NCI-H187 (cell line): Measurements from ENCODE around the gene BORCS5.
"Not testable (repeated sequence)": the region's sequence is repeated elsewhere in the genome, so short reads cannot be mapped to it uniquely, and the experiment has no call there.

Experiments used
- DNase-seq, 2 experiments: peaks; one replicate each; lab custom pipeline; 2025; lab: John Stamatoyannopoulos, UW

BORCS5 gene

DNA sequence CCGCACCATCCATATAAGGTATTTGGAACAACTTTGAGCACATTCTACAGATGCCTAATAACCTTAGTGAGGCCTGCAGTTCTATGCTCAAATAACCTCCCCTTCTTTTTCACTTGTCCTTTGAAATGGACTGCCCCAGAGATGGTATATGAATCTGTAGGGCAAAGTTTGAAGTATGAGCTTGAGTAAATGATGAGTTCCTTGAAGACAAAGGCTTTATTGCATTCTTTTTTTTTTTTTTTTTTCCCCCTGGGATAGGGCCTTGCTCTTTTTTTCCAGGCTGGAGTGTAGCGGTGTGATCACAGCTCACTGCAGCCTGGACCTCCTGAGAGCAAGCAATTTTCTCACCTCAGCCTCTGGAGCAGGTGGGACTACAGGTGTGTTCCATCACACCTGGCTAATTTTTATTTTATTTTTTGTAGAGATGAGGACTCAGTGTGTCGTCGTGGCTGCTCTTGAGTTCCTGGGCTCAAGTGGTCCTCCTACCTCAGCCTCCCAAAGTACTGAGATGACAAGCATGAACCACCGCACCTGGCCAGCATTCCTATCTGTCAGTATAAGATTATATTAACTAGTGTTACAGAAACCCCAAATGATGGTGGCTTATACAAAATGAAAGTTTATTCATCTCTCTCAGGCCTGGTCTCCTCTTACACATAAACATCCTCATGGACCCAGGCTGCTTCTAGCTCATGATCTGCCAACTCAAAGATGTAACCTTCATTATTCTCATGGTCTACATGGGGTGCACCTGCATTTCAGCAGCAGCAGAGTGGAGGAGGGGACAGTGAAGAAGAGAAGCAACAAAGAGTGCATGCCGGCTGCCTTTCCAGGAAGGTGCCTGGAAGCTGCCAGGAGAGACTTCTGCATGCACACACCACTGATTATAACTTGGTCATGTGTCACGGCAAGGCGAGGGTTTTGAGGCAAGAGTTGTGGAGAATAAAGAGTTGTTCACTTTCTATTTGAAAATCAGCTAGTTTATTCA lies 104.4 kb downstream of the BORCS5 start:
- no peak for DNase-seq

DNA sequence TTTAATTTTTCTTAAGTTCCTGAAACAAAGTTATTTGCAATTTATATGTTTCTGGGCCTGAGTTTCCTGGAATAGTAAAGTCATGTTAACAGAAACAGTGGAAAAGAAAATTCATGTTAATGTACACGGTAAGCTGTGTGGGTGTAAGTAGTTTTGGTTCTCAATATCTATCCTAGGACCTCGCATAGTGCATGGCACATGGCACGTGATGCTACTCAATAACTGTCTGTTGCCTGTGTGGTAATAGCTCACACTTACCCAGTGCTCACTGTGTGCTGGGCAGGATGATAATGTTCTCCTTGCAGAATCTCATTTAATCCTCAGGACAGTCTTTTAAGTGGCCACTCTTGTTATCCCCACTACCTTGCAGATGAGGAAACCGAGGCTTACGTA lies 105.0 kb downstream of the BORCS5 start:
- DNase-seq: no peak

DNA sequence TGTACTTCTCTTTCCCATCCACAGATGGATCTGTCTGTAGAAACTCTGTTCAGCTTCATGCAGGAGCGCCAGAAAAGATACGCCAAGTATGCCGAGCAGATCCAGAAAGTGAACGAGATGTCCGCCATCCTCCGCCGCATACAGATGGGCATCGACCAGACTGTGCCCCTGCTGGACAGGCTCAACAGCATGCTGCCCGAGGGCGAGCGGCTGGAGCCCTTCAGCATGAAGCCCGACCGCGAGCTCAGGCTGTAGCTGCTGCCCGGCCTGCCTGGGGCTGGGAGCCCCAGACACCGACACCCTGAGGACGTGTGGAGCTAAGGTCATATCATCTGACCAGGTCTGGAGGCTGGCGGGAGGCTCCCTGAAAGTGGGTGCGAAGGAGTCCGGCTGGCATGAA lies 108.6 kb downstream of the BORCS5 start:
- DNase-seq: no peak

DNA sequence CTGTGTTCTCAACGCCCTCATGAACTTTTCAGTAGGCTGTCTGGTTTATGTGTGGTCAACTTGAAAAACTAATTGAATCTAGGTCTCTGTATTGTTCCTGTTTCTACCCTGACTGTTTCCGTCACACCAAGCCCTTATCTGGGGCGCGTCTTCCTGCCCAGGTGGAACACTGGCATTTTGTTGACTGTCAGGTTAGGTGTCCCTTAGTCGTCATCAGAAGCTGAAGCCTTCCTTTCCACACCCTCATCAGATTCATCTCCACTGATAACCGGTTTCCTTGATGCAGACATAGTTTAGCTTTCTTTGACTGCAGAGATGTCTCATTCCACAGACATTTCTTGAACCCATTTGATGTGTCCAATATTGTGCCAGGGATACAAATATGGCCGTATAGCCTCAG lies 109.3 kb downstream of the BORCS5 start:
- DNase-seq: no peak

- no peak for DNase-seq
These were observed 110.4 kb downstream of the BORCS5 start for GRCh38 chr12:12467264-12467663.

DNA sequence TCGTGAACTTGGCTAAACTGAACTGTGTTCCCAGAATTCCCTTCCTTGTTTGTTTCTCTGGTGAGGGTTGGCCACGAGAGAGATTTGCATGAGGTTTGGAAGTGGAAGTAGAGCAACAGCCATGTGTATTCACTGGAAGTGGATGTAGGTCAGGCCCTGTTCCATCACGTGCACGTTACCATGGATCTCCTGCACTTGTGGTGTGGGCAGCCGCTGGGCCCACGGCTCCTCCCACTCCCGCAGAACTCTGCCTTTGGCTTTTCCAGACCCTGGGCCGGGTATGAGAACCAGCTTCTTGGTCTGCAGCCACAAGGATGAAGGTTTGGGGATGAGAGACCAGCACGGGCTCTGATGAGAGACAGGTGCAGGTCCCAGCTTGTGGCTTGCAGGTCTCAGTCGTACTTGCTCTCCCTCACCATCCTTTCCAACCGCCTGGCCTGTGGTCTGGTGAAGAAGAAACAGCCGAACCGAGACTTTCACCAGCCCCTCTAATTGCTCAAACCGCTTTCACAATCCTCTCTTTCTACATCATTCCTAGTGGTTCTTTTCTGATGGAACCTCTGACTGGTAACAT lies 110.9 kb downstream of the BORCS5 start:
- no peak for DNase-seq

DNA sequence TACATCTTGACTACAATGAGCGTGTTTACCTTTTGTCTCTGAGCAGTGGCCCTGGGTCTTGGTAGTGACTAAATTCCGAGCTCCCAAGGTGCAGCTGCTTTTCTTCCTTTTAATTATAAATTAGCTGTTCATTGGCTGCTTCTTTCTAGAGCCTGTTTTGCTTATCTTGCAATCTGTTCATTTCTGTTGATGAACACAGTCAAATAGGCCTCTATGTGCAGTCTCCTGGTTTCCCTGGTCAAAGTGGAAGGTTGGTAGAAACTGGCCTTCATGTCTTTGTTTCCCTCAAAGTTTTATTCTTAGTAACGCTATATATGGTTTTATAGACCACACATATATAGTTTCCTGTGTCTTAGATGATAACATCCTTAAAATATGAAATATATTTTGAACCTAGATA lies 111.7 kb downstream of the BORCS5 start:
- DNase-seq: no peak

DNA sequence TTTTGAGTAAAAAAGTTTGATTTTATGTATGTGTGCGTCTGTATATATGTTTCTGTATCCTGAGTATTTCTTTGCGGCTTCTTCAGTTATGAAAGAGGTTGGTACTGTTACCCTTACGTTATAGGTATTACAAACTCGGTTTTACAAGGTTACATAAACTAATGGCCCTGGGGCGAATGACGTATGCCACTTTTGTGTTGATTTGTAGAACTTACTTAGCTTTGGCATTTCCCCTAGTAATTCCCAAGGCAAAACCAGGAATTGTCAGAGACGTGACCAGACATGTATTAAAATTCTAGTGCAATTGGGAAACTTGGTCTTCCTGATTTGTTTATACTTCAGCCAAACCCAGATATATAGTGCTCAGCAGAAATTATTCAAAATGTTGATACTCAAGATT lies 112.5 kb downstream of the BORCS5 start:
- DNase-seq: no peak

GRCh38 chr12:12470751-12471306 lies 114.0 kb downstream of the BORCS5 start:
- no peak for DNase-seq

- DNase-seq: not testable (repeated sequence)
These were observed 115.4 kb downstream of the BORCS5 start for GRCh38 chr12:12471982-12472961.

GRCh38 chr12:12473223-12473622 lies 116.3 kb downstream of the BORCS5 start:
- DNase-seq: no peak

- DNase-seq: no peak
These were observed 117.6 kb downstream of the BORCS5 start for GRCh38 chr12:12474471-12474928.

- DNase-seq: no peak
These were observed 118.3 kb downstream of the BORCS5 start for GRCh38 chr12:12474931-12475795.

- DNase-seq: no peak
These were observed 120.1 kb downstream of the BORCS5 start for GRCh38 chr12:12476857-12477531.

GRCh38 chr12:12477532-12477890 lies 120.6 kb downstream of the BORCS5 start:
- DNase-seq: no peak

DNA sequence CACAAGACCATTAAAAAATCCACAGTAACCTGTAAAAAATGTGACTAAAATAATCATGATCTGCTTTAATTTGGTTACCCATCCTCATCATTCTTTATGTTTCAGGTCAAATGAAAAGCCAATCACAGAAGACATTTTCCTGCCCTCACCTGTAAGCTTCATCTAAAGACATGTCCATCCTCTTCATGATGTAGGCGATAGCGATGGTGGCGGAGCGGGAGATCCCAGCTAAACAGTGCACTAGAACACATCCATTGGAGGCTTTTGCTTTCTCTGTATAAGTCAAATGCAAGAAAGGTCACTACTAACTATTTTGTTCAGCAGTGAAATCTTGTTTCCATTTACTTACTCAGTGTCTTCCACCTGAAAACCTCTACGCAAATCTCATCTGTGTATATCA lies 123.2 kb downstream of the BORCS5 start:
- no peak for DNase-seq

DNA sequence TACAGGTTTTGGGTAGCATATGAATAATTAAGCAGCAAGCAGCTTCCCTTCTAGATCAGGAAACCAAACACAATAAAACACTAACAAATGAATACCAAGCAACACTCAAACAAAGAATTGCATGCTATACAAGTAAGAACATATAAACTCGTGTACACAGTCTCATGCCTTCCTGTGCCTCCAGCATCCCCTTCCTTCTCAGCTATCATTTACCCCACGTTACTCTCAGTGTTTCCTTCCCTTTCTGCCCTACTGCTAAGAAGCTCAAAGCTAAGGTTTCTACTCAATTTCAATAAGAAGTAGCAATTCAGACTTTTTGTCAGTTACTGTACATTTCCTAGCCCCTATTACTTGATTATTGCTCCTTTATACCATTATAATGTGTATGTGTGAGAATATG lies 124.8 kb downstream of the BORCS5 start:
- DNase-seq: no peak

GRCh38 chr12:12482150-12482761 lies 125.4 kb downstream of the BORCS5 start:
- DNase-seq: no peak

DNA sequence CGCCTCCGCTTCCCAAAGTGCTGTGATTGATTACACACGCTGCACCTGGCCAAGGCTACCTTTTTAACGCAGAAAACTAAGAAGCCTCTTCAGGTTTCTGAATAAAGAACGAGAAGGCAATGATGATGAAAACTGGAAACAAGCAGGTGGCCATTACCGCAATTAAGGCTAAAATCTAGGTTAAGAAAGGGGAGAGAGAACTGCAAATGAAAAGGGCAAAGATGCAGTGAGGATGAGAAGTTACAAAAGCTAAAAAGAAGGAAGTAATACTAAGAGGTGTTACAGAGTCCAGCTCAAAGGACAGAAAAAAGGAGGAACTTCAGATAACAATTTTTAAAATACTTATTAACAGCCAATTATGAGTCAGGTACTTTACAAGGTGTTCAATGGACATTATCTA lies 126.1 kb downstream of the BORCS5 start:
- DNase-seq: no peak

DNA sequence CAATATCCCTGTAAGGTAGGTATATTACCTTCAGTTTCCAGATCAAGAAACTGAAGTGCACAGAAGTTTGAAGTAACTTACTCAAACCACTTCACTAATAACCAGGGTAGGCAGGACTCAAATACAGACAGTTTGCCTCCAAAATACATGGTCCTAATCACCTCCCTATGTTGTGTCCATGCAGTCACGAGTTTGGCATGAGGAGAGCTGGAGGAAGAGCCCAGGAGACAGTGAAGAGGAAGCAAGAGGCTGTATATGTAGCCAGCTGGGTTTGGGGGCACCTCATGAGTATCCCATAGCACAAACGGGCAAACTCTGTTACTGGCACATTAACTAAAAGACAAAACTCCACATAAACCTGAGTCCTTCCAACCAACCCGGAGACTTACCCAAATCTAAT lies 126.6 kb downstream of the BORCS5 start:
- no peak for DNase-seq
